ENCODE results near the gene ANKHD1. TPM values are rescaled to one million over a fixed set of nuclear protein-coding genes. Genes with fewer than 3 reads are reported as not detected.

Gene ANKHD1
- total RNA-seq, 1 donor from 2014 or later: 120 TPM

- Mint-ChIP-seq H3K4me1 (ENCODE audit: low read depth) (peaks cover 38% of the 10 kb centered on the region), H3K4me3 (ENCODE audit: low read depth) (peak overlapping the region; percentile 96), H3K27ac (peak overlapping the region; percentile 95), H3K9me3 (no peaks in the 10 kb centered on the region), H3K36me3 (ENCODE audit: low read depth) (peaks cover 42% of the 10 kb centered on the region), H3K27me3 (ENCODE audit: low read depth) (no peaks in the 10 kb centered on the region)
- intact Hi-C loops (cut with micrococcal nuclease): no loop called here
- no peak for DNase-seq (ENCODE audit: low spot score)
Measured at GRCh38 chr5:140565024-140565779, 163.6 kb downstream of the ANKHD1 start.

GRCh38 chr5:140565780-140566095 is 164.1 kb downstream of the ANKHD1 start:
- Mint-ChIP-seq H3K27me3 (ENCODE audit: low read depth) (no peaks in the 10 kb centered on the region), H3K4me3 (ENCODE audit: low read depth) (peak overlapping the region; percentile 96), H3K9me3 (no peaks in the 10 kb centered on the region), H3K27ac (peak overlapping the region; percentile 95), H3K36me3 (ENCODE audit: low read depth) (peaks cover 42% of the 10 kb centered on the region), H3K4me1 (ENCODE audit: low read depth) (peaks cover 41% of the 10 kb centered on the region)
- DNase-seq (ENCODE audit: low spot score): no peak
- intact Hi-C loops (cut with micrococcal nuclease): no loop called here

GRCh38 chr5:140566665-140567064 is 165.0 kb downstream of the ANKHD1 start:
- H3K27me3 Mint-ChIP-seq (ENCODE audit: low read depth): no peaks in the 10 kb centered on the region
- intact Hi-C loops (cut with micrococcal nuclease): no loop called here
- H3K36me3 Mint-ChIP-seq (ENCODE audit: low read depth): peaks cover 38% of the 10 kb centered on the region
- no peak for DNase-seq (ENCODE audit: low spot score)
- peak overlapping the region; percentile 35 for H3K4me3 Mint-ChIP-seq (ENCODE audit: low read depth)
- H3K9me3 Mint-ChIP-seq: no peaks in the 10 kb centered on the region
- H3K27ac Mint-ChIP-seq: no peak overlapping the region
- H3K4me1 Mint-ChIP-seq (ENCODE audit: low read depth): peaks cover 41% of the 10 kb centered on the region

- H3K27me3 Mint-ChIP-seq (ENCODE audit: low read depth): no peaks in the 10 kb centered on the region
- H3K4me1 Mint-ChIP-seq (ENCODE audit: low read depth): peaks cover 41% of the 10 kb centered on the region
- no peak overlapping the region for H3K27ac Mint-ChIP-seq
- DNase-seq (ENCODE audit: low spot score): no peak
- H3K36me3 Mint-ChIP-seq (ENCODE audit: low read depth): peaks cover 38% of the 10 kb centered on the region
- peak overlapping the region; percentile 26 for H3K4me3 Mint-ChIP-seq (ENCODE audit: low read depth)
- no peaks in the 10 kb centered on the region for H3K9me3 Mint-ChIP-seq
- intact Hi-C loops (cut with micrococcal nuclease): no loop called here
Measured at GRCh38 chr5:140567136-140567818, 165.6 kb downstream of the ANKHD1 start.

- DNase-seq (ENCODE audit: low spot score): no peak
- Mint-ChIP-seq H3K36me3 (ENCODE audit: low read depth) (peaks cover 38% of the 10 kb centered on the region), H3K27me3 (ENCODE audit: low read depth) (no peaks in the 10 kb centered on the region), H3K9me3 (no peaks in the 10 kb centered on the region), H3K4me3 (ENCODE audit: low read depth) (peak overlapping the region; percentile 26), H3K27ac (no peak overlapping the region), H3K4me1 (ENCODE audit: low read depth) (peaks cover 38% of the 10 kb centered on the region)
- intact Hi-C loops (cut with micrococcal nuclease): no loop called here
Measured at GRCh38 chr5:140567871-140568270, 166.2 kb downstream of the ANKHD1 start.

GRCh38 chr5:140568443-140569063 is 166.9 kb downstream of the ANKHD1 start:
- peaks cover 38% of the 10 kb centered on the region for H3K36me3 Mint-ChIP-seq (ENCODE audit: low read depth)
- H3K4me3 Mint-ChIP-seq (ENCODE audit: low read depth): no peak overlapping the region
- intact Hi-C loops (cut with micrococcal nuclease): no loop called here
- H3K9me3 Mint-ChIP-seq: no peaks in the 10 kb centered on the region
- no peak for DNase-seq (ENCODE audit: low spot score)
- peak overlapping the region; percentile 87 for H3K27ac Mint-ChIP-seq
- no peaks in the 10 kb centered on the region for H3K27me3 Mint-ChIP-seq (ENCODE audit: low read depth)
- peaks cover 38% of the 10 kb centered on the region for H3K4me1 Mint-ChIP-seq (ENCODE audit: low read depth)

GRCh38 chr5:140569197-140569596 is 167.6 kb downstream of the ANKHD1 start:
- no peak for DNase-seq (ENCODE audit: low spot score)
- peaks cover 35% of the 10 kb centered on the region for H3K4me1 Mint-ChIP-seq (ENCODE audit: low read depth)
- peak overlapping the region; percentile 87 for H3K27ac Mint-ChIP-seq
- peak overlapping the region; percentile 56 for H3K4me3 Mint-ChIP-seq (ENCODE audit: low read depth)
- intact Hi-C loops (cut with micrococcal nuclease): no loop called here
- H3K27me3 Mint-ChIP-seq (ENCODE audit: low read depth): no peaks in the 10 kb centered on the region
- peaks cover 38% of the 10 kb centered on the region for H3K36me3 Mint-ChIP-seq (ENCODE audit: low read depth)
- no peaks in the 10 kb centered on the region for H3K9me3 Mint-ChIP-seq

GRCh38 chr5:140570058-140570457 is 168.4 kb downstream of the ANKHD1 start:
- Mint-ChIP-seq H3K9me3 (no peaks in the 10 kb centered on the region), H3K36me3 (ENCODE audit: low read depth) (peaks cover 32% of the 10 kb centered on the region), H3K4me1 (ENCODE audit: low read depth) (peaks cover 32% of the 10 kb centered on the region), H3K4me3 (ENCODE audit: low read depth) (no peak overlapping the region), H3K27me3 (ENCODE audit: low read depth) (no peaks in the 10 kb centered on the region), H3K27ac (peak overlapping the region; percentile 65)
- intact Hi-C loops (cut with micrococcal nuclease): no loop called here
- no peak for DNase-seq (ENCODE audit: low spot score)

GRCh38 chr5:140570488-140570887 is 168.9 kb downstream of the ANKHD1 start:
- no peaks in the 10 kb centered on the region for H3K9me3 Mint-ChIP-seq
- no peak overlapping the region for H3K4me3 Mint-ChIP-seq (ENCODE audit: low read depth)
- intact Hi-C loops (cut with micrococcal nuclease): no loop called here
- peaks cover 29% of the 10 kb centered on the region for H3K36me3 Mint-ChIP-seq (ENCODE audit: low read depth)
- DNase-seq (ENCODE audit: low spot score): no peak
- H3K27ac Mint-ChIP-seq: peak overlapping the region; percentile 65
- H3K4me1 Mint-ChIP-seq (ENCODE audit: low read depth): peaks cover 27% of the 10 kb centered on the region
- H3K27me3 Mint-ChIP-seq (ENCODE audit: low read depth): no peaks in the 10 kb centered on the region

- no peak overlapping the region for H3K4me3 Mint-ChIP-seq (ENCODE audit: low read depth)
- intact Hi-C loops (cut with micrococcal nuclease): no loop called here
- DNase-seq (ENCODE audit: low spot score): no peak
- no peaks in the 10 kb centered on the region for H3K27me3 Mint-ChIP-seq (ENCODE audit: low read depth)
- no peak overlapping the region for H3K27ac Mint-ChIP-seq
- H3K4me1 Mint-ChIP-seq (ENCODE audit: low read depth): peaks cover 21% of the 10 kb centered on the region
- H3K9me3 Mint-ChIP-seq: no peaks in the 10 kb centered on the region
- H3K36me3 Mint-ChIP-seq (ENCODE audit: low read depth): peaks cover 26% of the 10 kb centered on the region
Measured at GRCh38 chr5:140571105-140571504, 169.5 kb downstream of the ANKHD1 start.

- peaks cover 6% of the 10 kb centered on the region for H3K36me3 Mint-ChIP-seq (ENCODE audit: low read depth)
- no peak overlapping the region for H3K27ac Mint-ChIP-seq
- H3K9me3 Mint-ChIP-seq: no peaks in the 10 kb centered on the region
- DNase-seq (ENCODE audit: low spot score): no peak
- intact Hi-C loops (cut with micrococcal nuclease): no loop called here
- H3K4me3 Mint-ChIP-seq (ENCODE audit: low read depth): no peak overlapping the region
- H3K4me1 Mint-ChIP-seq (ENCODE audit: low read depth): peaks cover 15% of the 10 kb centered on the region
- H3K27me3 Mint-ChIP-seq (ENCODE audit: low read depth): no peaks in the 10 kb centered on the region
Measured at GRCh38 chr5:140573683-140574082, 172.1 kb downstream of the ANKHD1 start.

- no peak for DNase-seq (ENCODE audit: low spot score)
- no peaks in the 10 kb centered on the region for H3K27me3 Mint-ChIP-seq (ENCODE audit: low read depth)
- peaks cover 5% of the 10 kb centered on the region for H3K36me3 Mint-ChIP-seq (ENCODE audit: low read depth)
- intact Hi-C loops (cut with micrococcal nuclease): no loop called here
- H3K4me3 Mint-ChIP-seq (ENCODE audit: low read depth): no peak overlapping the region
- H3K9me3 Mint-ChIP-seq: no peaks in the 10 kb centered on the region
- H3K27ac Mint-ChIP-seq: no peak overlapping the region
- H3K4me1 Mint-ChIP-seq (ENCODE audit: low read depth): peaks cover 10% of the 10 kb centered on the region
Measured at GRCh38 chr5:140574165-140574564, 172.5 kb downstream of the ANKHD1 start.

GRCh38 chr5:140575309-140575708 is 173.7 kb downstream of the ANKHD1 start:
- peaks cover 2% of the 10 kb centered on the region for H3K27me3 Mint-ChIP-seq (ENCODE audit: low read depth)
- peaks cover 1% of the 10 kb centered on the region for H3K4me1 Mint-ChIP-seq (ENCODE audit: low read depth)
- DNase-seq (ENCODE audit: low spot score): no peak
- intact Hi-C loops (cut with micrococcal nuclease): no loop called here
- peaks cover under 1% of the 10 kb centered on the region for H3K36me3 Mint-ChIP-seq (ENCODE audit: low read depth)
- H3K4me3 Mint-ChIP-seq (ENCODE audit: low read depth): no peak overlapping the region
- no peak overlapping the region for H3K27ac Mint-ChIP-seq
- H3K9me3 Mint-ChIP-seq: no peaks in the 10 kb centered on the region
